GM08714 (cell line): ENCODE measurements around the gene SERPINE2.
A peak's percentile ranks its signal among the peaks of the same experiment; 100 is the strongest.

Source experiments
- H3K4me3 ChIP-seq: fragments of 200-500 bp; sonication (Bioruptor generic); 2 replicates; pipeline ENCODE4 v1.5.1; 2014; ENCODE audit warnings: mild to moderate bottlenecking, low read length, inconsistent platforms
- ZNF274 ChIP-seq: IDR thresholded peaks from 2 replicates; pipeline ENCODE4 v1.6.1; 2012; ENCODE audit warnings: mild to moderate bottlenecking, low read depth, low read length

The SERPINE2 gene

DNA sequence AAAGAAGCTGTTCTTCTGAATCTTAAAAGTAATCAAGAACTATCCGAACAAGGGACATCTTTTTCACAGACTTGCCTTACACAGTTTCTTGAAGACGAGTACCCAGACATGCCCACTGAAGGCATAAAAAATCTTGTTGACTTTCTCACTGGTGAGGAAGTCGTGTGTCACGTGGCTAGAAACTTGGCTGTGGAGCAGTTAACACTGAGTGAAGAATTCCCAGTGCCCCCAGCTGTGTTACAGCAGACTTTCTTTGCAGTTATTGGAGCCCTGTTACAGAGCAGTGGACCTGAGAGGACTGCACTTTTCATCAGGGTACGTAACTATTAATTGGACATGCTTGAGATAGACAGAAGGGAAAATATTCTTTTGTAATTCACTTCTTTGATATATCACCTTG, 79.4 kb downstream of the SERPINE2 start:
- H3K4me3 ChIP-seq = peak overlapping the region; percentile 36; the same call in 1 of the 2 replicates
- TF ChIP-seq ZNF274 = no peak

DNA sequence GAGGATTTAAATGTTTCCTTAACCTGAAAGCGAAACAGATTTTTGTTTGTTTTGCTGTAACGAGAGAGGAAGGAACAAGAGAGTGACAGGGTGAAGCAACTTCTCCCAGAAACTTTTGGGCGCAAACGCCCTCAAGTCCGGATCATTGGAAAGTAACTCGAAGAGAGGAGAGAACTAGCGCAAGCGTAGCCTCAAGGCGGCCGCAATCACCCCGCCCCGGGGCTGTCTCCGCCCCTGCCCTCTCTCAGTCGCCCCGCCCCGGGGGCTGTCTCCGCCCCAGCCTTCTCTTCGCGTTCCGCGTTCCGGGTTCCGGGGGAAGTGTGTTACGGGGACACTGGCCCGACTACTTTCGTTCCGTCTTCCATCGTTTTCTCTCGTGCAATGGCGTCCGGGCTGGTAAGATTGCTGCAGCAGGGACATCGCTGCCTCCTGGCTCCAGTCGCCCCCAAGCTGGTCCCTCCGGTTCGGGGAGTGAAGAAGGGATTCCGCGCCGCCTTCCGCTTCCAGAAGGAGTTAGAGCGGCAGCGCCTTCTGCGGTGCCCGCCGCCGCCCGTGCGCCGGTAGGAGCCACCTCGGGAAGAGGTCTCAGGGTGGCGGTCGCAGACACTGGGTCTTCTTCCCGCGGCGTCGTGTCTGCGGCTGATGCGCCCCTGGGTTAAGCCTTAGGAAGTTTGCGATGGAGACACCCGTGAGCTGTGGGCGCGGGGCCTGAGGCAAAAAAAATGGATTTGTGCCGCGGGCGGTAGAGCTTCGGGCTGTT, 81.8 kb downstream of the SERPINE2 start, which contains the start of gene MRPL44:
Gene MRPL44, plus strand, starts transcription at position 372 of the 760 bp plus-strand sequence. Its CDS starts 10 bp downstream, at position 382.
- no peak for TF ChIP-seq ZNF274
- H3K4me3 ChIP-seq = peak within 1 kb of the TSS; percentile 96

- H3K4me3 ChIP-seq = peak overlapping the region; percentile 8; the same call in 1 of the 2 replicates
- TF ChIP-seq ZNF274 = no peak
These were observed 82.8 kb downstream of the SERPINE2 start for GRCh38 chr2:223956300-223956699.

- no peak overlapping the region for H3K4me3 ChIP-seq
- no peak for TF ChIP-seq ZNF274
These were observed 84.7 kb downstream of the SERPINE2 start for GRCh38 chr2:223954401-223954800.

DNA sequence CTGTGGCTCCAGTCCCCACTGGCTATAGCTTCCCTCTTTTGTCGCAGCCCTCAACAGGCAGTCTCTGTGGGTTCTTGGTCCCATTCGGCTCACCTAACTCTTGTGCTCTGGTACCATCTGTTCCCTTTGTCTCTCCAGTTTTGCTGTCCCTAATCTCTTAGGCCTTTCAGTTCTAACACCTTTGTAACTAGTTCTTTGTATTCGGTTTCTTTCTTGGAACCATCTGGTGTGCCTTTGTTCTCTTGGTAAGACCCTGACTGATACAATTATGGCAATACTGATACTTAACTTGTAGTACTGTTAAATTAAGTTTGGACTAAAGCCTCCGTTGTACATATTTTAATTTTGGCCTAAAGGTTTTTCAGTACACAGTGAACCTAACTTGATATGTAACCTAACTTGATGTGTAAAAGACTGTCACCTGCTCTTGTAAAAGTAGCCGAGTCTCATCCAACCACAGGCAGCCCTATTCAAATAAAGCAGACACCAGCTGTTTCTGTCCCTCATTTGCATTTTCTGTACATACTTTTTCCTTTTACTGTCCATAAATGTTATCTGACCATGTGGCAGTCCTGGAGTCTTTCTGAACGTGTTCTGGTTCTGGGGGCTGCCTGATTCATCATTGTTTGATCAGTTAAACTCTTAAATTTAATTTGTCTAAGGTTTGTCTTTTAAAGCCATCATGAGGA, 86.7 kb downstream of the SERPINE2 start:
- H3K4me3 ChIP-seq = peak overlapping the region; percentile 56; the same call in 1 of the 2 replicates
- no peak for TF ChIP-seq ZNF274

GRCh38 chr2:223950448-223951347, 88.4 kb downstream of the SERPINE2 start:
- no peak for TF ChIP-seq ZNF274
- peak overlapping the region; percentile 66; the same call in 1 of the 2 replicates for H3K4me3 ChIP-seq

GRCh38 chr2:223949241-223949840, 89.7 kb downstream of the SERPINE2 start:
- no peak overlapping the region for H3K4me3 ChIP-seq
- no peak for TF ChIP-seq ZNF274

- no peak overlapping the region for H3K4me3 ChIP-seq
- TF ChIP-seq ZNF274 = no peak
These were observed 91.3 kb downstream of the SERPINE2 start for GRCh38 chr2:223947711-223948205.

- no peak for TF ChIP-seq ZNF274
- no peak overlapping the region for H3K4me3 ChIP-seq
These were observed 93.3 kb downstream of the SERPINE2 start for GRCh38 chr2:223945755-223946154.

- no peak for TF ChIP-seq ZNF274
- peak within 1 kb of the TSS; percentile 87 for H3K4me3 ChIP-seq
These were observed 94.2 kb downstream of the SERPINE2 start, which contains the start of gene WDFY1 for GRCh38 chr2:223944703-223945531. Gene WDFY1, minus strand, starts transcription at chr2:223945335. Its CDS starts 51 bp downstream, at chr2:223945284.

GRCh38 chr2:223944166-223944702, 94.9 kb downstream of the SERPINE2 start:
- peak overlapping the region; percentile 87 for H3K4me3 ChIP-seq
- TF ChIP-seq ZNF274 = no peak

GRCh38 chr2:223943561-223944008, 95.5 kb downstream of the SERPINE2 start:
- peak overlapping the region; percentile 87; the same call in 1 of the 2 replicates for H3K4me3 ChIP-seq
- TF ChIP-seq ZNF274 = no peak

DNA sequence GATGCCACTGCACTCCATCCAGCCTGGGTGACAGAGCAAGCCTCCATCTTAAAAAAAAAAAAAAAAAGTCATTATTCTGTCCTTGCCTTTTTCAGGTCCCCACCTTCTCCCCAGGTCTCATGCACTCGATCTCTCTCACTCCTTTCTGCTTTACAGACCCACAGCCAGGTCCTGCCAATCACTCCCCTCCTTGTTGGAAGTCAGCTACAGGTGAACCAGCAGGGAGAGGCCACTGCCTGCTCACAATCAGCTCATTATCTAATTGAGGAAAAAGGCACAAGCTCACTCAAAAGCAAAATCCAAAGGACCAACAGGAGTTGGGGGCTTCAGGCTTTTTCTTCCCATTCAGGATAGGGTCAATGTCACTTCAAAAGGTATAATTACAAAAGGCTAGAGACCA, 96.0 kb downstream of the SERPINE2 start:
- H3K4me3 ChIP-seq = peak overlapping the region; percentile 87; the same call in 1 of the 2 replicates
- no peak for TF ChIP-seq ZNF274
